Stomach smooth muscle (tissue), 2 donors: ENCODE data around the gene R3HDML.
"Not testable (repeated sequence)": the region's sequence is repeated elsewhere in the genome, so short reads cannot be mapped to it uniquely, and the experiment has no call there.

Experiments used
- H3K27ac ChIP-seq: one replicate; pipeline ENCODE4 v1.7.0; 2013; ENCODE audit warnings: mild to moderate bottlenecking, low read length, inconsistent platforms
- H3K27me3 ChIP-seq, 2 donors: one replicate each; pipeline ENCODE4 v1.7.0; 2013; ENCODE audit warnings: low read length in 2 of 2; ENCODE audit not compliant: insufficient read depth in 2 of 2, control insufficient read depth in 1 of 2
- H3K36me3 ChIP-seq, 2 donors: one replicate each; pipeline ENCODE4 v1.7.0; 2013; ENCODE audit warnings: low read length in 2 of 2; ENCODE audit not compliant: control insufficient read depth in 2 of 2, insufficient read depth in 2 of 2
- H3K4me1 ChIP-seq: one replicate; pipeline ENCODE4 v1.7.0; 2013; ENCODE audit warnings: low read length; ENCODE audit not compliant: control insufficient read depth, insufficient read depth
- H3K4me3 ChIP-seq, 2 donors: one replicate each; pipeline ENCODE4 v1.7.0; 2013; ENCODE audit warnings: low read length in 2 of 2
- H3K9ac ChIP-seq, 2 donors: one replicate each; pipeline ENCODE4 v1.7.0; 2013; ENCODE audit warnings: low read length in 2 of 2, mild to moderate bottlenecking in 1 of 2
- H3K9me3 ChIP-seq, 2 donors: one replicate each; pipeline ENCODE4 v1.7.0; 2013; ENCODE audit warnings: low read length in 2 of 2; ENCODE audit not compliant: control insufficient read depth in 2 of 2
- donor health status: healthy.
- donor health status: Pancreatic carcinoma.

R3HDML gene, protein sequence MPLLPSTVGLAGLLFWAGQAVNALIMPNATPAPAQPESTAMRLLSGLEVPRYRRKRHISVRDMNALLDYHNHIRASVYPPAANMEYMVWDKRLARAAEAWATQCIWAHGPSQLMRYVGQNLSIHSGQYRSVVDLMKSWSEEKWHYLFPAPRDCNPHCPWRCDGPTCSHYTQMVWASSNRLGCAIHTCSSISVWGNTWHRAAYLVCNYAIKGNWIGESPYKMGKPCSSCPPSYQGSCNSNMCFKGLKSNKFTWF

DNA sequence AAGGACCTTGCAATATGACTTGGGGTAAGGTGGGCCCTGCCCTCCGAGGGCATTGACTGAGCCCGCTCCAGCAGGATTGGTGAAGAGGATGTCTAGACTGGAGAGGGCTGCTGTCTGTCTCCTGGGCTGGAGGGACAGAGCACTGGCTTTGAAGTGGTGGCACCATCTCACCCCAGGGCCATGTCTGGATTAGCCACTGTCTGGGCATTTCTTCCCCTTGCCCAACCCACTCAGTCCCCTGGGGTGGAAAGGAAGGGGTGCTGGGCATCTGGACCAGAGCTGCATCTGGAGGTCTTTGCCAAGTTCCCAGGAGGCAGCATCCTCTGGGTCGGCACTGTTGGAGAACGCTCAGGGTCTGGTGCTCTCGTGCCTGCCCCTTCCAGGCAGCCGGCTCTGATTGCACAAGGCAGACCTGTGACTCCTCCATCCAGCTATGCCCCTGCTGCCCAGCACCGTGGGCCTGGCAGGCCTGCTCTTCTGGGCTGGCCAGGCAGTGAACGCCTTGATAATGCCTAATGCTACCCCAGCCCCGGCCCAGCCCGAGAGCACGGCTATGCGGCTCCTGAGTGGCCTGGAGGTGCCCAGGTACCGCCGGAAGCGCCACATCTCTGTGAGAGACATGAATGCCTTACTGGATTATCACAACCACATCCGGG, at the start of gene R3HDML:
Gene R3HDML, plus strand, starts transcription at position 319 of the 656 bp plus-strand sequence. Its CDS starts 115 bp downstream, at position 434.
- Histone ChIP-seq H3K9ac (no peak within 1 kb of the TSS), H3K4me3 (no peak within 1 kb of the TSS), H3K9me3 (no peaks in the 10 kb centered on the region), H3K27me3 (peaks cover 3 to 18% of the 10 kb centered on the region in 2 donors), H3K27ac (no peak within 1 kb of the TSS), H3K36me3 (no peaks in the 10 kb centered on the region), H3K4me1 (no peaks in the 10 kb centered on the region)

DNA sequence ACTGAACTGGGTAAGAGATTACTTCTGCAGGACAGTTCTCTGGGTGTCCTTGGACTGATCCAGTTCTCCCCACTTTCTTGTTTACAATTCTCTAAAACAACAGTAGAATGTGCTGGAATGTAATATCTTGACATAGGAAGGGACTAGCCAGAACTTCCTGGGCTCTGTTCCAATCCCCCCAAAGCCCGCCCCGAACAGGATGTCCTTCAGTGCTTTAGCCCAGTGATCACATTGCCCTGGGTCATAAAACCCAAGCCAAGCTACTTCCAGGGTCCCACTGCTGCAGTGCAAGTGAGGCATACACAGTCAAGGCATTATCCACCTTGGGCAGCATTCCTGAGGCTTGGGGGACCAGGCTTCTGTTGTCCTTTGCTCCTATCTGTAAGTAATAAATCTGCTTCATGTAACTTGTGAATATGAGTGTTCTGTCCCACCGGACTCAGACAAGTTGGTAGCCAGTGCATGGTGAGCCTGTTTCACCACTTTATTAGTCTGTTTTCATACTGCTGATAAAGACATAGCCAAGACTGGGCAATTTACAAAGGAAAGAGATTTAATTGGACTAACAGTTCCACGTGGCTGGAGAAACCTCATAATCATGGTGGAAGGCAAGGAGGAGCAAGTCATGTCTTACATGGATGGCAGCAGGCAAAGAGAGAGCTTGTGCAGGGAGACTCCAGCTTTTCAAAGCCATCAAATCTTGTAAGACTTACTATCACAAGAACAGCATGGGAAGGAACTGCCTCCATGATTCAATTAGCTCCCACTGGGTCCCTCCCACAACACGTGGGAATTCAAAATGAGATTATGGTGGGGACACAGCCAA, 49.4 kb upstream of the R3HDML start:
- H3K27me3 ChIP-seq, result no peaks in the 10 kb centered on the region
- peaks cover 0 to 5% of the 10 kb centered on the region in 2 donors for H3K36me3 ChIP-seq
- no peaks in the 10 kb centered on the region for H3K9me3 ChIP-seq
- H3K4me1 ChIP-seq, result no peaks in the 10 kb centered on the region
- no peak overlapping the region for H3K27ac ChIP-seq
- no peak overlapping the region for H3K4me3 ChIP-seq
- H3K9ac ChIP-seq, result no peak overlapping the region

DNA sequence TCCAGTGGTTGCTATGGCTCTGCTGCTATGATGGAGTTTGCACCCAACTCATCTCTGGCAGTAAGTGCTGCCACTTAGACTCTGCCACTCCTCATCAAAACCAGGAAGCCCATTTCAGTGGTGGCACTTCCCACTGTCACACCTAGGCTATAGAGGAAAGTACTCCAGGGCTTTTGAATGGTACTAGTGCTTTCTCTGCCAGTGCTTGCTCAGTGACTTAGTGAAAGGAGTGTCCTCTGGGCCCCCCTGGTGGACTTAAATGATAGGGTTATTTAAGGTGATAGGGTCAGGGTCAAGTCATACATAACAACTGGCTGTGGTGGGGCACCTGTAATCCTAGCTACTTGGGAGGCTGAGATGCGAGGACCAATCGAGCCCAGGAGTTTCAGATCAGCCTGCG, 48.6 kb upstream of the R3HDML start:
- Histone ChIP-seq H3K36me3 (peaks cover 0 to 5% of the 10 kb centered on the region in 2 donors), H3K9me3 (no peaks in the 10 kb centered on the region), H3K4me1 (no peaks in the 10 kb centered on the region), H3K9ac (no peak overlapping the region), H3K4me3 (no peak overlapping the region), H3K27me3 (no peaks in the 10 kb centered on the region), H3K27ac (no peak overlapping the region)

DNA sequence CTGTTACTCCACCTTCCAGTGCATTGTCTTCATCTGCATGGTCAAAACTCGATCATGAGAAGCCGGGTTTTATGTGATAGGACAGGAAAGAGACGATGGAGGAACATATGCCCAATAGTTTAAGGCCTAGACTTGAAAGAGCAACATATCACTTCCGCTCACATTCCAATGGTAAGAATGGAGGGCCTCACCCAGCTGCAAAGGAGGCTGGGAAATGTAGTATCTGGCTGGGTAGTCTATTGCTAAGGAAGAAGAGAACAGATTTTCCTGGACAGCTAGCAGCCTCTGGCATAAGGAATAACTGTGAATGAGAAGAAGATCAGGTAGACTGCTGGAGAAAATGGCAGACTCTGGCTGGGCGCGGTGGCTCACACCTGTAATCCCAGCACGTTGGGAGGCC, 45.1 kb upstream of the R3HDML start:
- Histone ChIP-seq H3K27me3 (no peaks in the 10 kb centered on the region), H3K27ac (no peak overlapping the region), H3K4me3 (no peak overlapping the region), H3K9me3 (no peaks in the 10 kb centered on the region), H3K36me3 (peaks cover 0 to 5% of the 10 kb centered on the region in 2 donors), H3K4me1 (no peaks in the 10 kb centered on the region), H3K9ac (no peak overlapping the region)

DNA sequence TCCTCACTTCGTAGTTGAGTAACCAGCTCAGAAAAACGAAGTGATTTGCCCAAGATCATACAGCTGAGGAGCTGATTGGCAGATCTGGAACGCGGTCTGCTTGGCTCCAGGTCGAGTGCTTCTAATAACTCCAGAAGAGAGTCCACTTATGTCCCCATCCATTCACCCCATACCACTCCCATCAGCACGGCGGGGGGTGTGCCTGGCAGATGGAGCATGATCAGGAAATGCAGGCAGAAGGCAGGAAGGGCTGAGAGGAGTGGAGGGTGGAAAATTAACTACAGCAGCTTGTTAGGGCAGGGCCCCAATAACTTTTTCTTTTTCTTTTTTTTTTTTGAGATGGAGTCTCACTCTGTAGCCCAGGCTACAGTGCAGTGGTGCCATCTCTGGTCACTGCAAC, 40.8 kb upstream of the R3HDML start:
- H3K4me1 ChIP-seq, result no peaks in the 10 kb centered on the region
- no peak overlapping the region for H3K27ac ChIP-seq
- H3K9ac ChIP-seq, result no peak overlapping the region
- H3K36me3 ChIP-seq, result no peaks in the 10 kb centered on the region
- H3K9me3 ChIP-seq, result no peaks in the 10 kb centered on the region
- H3K4me3 ChIP-seq, result no peak overlapping the region
- no peaks in the 10 kb centered on the region for H3K27me3 ChIP-seq

DNA sequence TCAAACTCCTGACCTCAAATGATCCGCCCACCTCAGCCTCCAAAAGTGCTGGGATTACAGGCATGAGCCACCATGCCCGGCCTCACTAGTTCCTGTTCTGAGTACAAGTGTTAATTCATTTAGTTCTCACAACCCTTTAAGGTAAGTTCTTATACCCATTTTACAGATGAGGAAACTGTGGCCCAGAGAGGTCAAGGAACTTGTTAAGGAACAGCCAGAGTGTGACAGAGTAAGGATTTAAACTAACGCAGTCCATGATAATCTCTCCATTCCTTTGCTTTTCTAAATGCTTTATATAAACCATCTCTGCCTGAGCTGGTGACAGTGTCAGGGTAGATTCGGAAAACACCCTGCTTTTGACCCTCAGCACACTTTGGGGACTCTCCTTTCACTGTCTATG, 39.1 kb upstream of the R3HDML start:
- no peaks in the 10 kb centered on the region for H3K27me3 ChIP-seq
- no peak overlapping the region for H3K4me3 ChIP-seq
- no peak overlapping the region for H3K9ac ChIP-seq
- H3K4me1 ChIP-seq, result no peaks in the 10 kb centered on the region
- no peak overlapping the region for H3K27ac ChIP-seq
- peaks cover 0 to 2% of the 10 kb centered on the region in 2 donors for H3K36me3 ChIP-seq
- H3K9me3 ChIP-seq, result no peaks in the 10 kb centered on the region

DNA sequence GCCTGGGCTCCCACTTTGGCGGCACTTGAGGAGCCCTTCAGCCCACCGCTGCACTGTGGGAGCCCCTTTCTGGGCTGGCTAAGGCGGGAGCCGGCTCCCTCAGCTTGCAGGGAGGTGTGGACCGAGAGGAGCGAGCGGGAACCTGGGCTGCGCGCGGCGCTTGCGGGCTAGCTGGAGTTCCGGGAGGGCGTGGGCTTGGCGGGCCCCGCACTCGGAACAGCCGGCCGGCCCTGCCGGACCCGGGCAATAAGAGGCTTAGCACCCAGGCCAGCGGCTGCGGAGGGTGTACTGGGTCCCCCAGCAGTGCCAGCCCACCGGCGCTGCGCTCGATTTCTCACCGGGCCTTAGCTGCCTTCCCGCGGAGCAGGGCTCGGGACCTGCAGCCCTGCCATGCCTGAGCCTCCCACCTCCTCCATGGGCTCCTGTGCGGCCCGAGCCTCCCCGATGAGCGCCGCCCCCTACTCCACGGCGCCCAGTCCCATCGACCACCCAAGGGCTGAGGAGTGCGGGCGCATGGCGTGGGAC, 37.8 kb upstream of the R3HDML start:
- not testable (repeated sequence) for H3K27me3 ChIP-seq, H3K9me3 ChIP-seq, H3K27ac ChIP-seq, H3K4me1 ChIP-seq, H3K4me3 ChIP-seq, H3K9ac ChIP-seq, H3K36me3 ChIP-seq

DNA sequence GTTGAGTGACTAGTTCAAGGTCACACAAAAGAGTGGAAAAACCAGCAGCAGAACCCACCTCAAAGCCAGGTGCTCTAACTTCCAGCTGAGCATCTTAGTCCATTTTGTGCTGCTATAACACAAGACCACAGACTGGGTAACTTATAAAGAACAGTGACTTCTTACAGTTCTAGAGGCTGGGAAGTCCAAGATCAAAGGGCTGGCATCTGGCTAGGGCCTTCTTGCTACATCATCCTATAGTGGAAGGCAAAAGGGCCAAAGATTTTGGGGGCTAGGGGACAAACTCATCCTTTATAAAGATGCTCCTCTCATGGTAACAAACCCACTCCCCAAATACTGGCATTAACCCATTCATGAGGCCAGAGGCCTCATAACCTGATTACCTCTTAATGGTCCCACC, 35.6 kb upstream of the R3HDML start:
- H3K27me3 ChIP-seq, result no peaks in the 10 kb centered on the region
- H3K4me3 ChIP-seq, result no peak overlapping the region
- peaks cover 0 to 6% of the 10 kb centered on the region in 2 donors for H3K36me3 ChIP-seq
- no peaks in the 10 kb centered on the region for H3K9me3 ChIP-seq
- no peak overlapping the region for H3K9ac ChIP-seq
- H3K27ac ChIP-seq, result no peak overlapping the region
- H3K4me1 ChIP-seq, result no peaks in the 10 kb centered on the region

DNA sequence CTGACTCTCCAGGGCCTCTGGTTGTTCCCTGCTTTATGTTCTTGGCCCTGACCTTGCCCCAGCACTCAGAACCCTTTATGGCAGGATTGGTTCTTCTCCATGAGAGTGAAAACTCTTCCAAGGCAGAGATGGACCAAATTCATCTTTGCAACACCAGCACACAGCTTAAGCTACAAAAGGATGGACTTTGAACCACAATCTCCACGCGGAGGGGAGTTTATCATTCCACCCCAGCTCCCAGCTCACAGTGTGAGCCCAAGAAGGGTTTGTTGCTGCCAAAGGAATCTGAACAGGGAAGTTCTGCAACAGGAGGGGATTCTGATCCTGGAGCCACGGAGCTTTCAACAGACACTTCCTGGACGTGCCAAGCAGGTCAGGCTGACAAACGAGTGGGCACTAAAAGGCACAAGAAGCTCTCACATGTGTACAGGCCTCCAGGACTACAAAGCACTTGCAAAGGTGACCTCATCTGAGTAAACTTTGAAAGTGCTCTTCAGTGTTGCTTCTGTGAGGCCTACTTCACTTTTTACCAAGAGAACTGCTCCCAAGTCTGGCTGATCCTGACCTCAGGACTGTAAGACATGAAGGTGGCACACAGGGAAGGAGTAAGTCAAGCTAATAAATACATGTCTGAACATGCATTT, 34.7 kb upstream of the R3HDML start:
- H3K9ac ChIP-seq, result no peak overlapping the region
- H3K4me1 ChIP-seq, result no peaks in the 10 kb centered on the region
- no peaks in the 10 kb centered on the region for H3K27me3 ChIP-seq
- peaks cover 3 to 12% of the 10 kb centered on the region in 2 donors for H3K36me3 ChIP-seq
- no peaks in the 10 kb centered on the region for H3K9me3 ChIP-seq
- H3K27ac ChIP-seq, result no peak overlapping the region
- H3K4me3 ChIP-seq, result no peak overlapping the region

DNA sequence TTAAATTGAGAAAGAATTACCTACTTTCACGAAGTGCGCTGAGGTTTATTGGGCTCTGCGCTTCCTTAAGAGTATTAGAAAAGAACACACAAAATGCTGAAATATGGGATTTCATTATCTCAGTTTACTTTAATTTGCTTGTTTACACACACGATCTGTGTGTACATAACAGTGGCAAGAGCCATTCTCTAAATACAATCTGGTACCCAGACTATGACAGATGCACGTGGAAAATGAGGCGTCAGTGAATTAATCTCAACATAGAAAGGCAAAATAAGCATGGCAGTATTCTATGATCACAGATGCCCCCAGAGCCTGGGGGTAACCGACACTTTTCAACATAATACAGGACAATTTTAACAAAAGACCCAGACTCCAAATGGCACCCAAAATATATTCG, 34.1 kb upstream of the R3HDML start:
- Histone ChIP-seq H3K27me3 (no peaks in the 10 kb centered on the region), H3K36me3 (peaks cover 3 to 12% of the 10 kb centered on the region in 2 donors), H3K9me3 (no peaks in the 10 kb centered on the region), H3K4me1 (no peaks in the 10 kb centered on the region), H3K4me3 (no peak overlapping the region), H3K9ac (no peak overlapping the region), H3K27ac (no peak overlapping the region)
